ENCODE data around the gene GPATCH4.
"Not testable (repeated sequence)": the region's sequence is repeated elsewhere in the genome, so short reads cannot be mapped to it uniquely, and the experiment has no call there.

The GPATCH4 gene

GRCh38 chr1:156640842-156641706, 39.8 kb upstream of the GPATCH4 start:
- TF ChIP-seq ZFX (IDR thresholded peaks at IDR 0.05; ENCODE audit: borderline replicate concordance), result no peak
- TF ChIP-seq CTCF (IDR thresholded peaks at IDR 0.05), result no peak
- H3K27ac ChIP-seq, result no peak overlapping the region

- TF ChIP-seq CTCF (IDR thresholded peaks at IDR 0.05) (no peak), ZFX (IDR thresholded peaks at IDR 0.05; ENCODE audit: borderline replicate concordance) (no peak)
- H3K27ac ChIP-seq, result no peak overlapping the region; the same call in 1 of the 2 replicates
These were observed 38.4 kb upstream of the GPATCH4 start for GRCh38 chr1:156639601-156640101.

GRCh38 chr1:156638189-156638985, 37.1 kb upstream of the GPATCH4 start:
- H3K27ac ChIP-seq, result no peak overlapping the region
- TF ChIP-seq CTCF (IDR thresholded peaks at IDR 0.05), result no peak
- TF ChIP-seq ZFX (IDR thresholded peaks at IDR 0.05; ENCODE audit: borderline replicate concordance), result no peak

GRCh38 chr1:156632355-156632754, 31.1 kb upstream of the GPATCH4 start:
- no peak overlapping the region for H3K27ac ChIP-seq
- no peak for TF ChIP-seq ZFX (IDR thresholded peaks at IDR 0.05; ENCODE audit: borderline replicate concordance)
- TF ChIP-seq CTCF (IDR thresholded peaks at IDR 0.05), result no peak

- TF ChIP-seq CTCF (IDR thresholded peaks at IDR 0.05), result peak; percentile 75
- H3K27ac ChIP-seq, result not testable (repeated sequence)
These were observed 29.9 kb upstream of the GPATCH4 start for GRCh38 chr1:156631152-156631551.

GRCh38 chr1:156629823-156630449, 28.7 kb upstream of the GPATCH4 start:
- H3K27ac ChIP-seq, result no peak overlapping the region
- TF ChIP-seq ZFX (IDR thresholded peaks at IDR 0.05; ENCODE audit: borderline replicate concordance) (no peak), CTCF (IDR thresholded peaks at IDR 0.05) (no peak)

All from 22Rv1 (cell line).